Fibroblast of peridontal ligament (primary cell): Measurements from ENCODE around the gene PPIP5K1.
"Not testable (repeated sequence)": the region's sequence is repeated elsewhere in the genome, so short reads cannot be mapped to it uniquely, and the experiment has no call there.

ENCODE experiments used
- DNase-seq: peaks from one replicate; pipeline ENCODE4 v3.0.0-alpha.2; 2010; ENCODE audit errors: extremely low read depth

Gene PPIP5K1

GRCh38 chr15:43589778-43590466 is at the start of gene PPIP5K1:
TSS of gene PPIP5K1 (minus strand) at chr15:43590208. CDS start at chr15:43584504, 5,704 bp downstream.
- DNase-seq, result not testable (repeated sequence)

GRCh38 chr15:43638464-43639204 is 48.6 kb upstream of the PPIP5K1 start:
- DNase-seq, result not testable (repeated sequence)

GRCh38 chr15:43626937-43627336 is 36.9 kb upstream of the PPIP5K1 start:
- not testable (repeated sequence) for DNase-seq

GRCh38 chr15:43625106-43625505 is 35.1 kb upstream of the PPIP5K1 start:
- DNase-seq, result peak; percentile 64

- not testable (repeated sequence) for DNase-seq
Measured at GRCh38 chr15:43622068-43622799, 32.2 kb upstream of the PPIP5K1 start.

GRCh38 chr15:43618700-43619099 is 28.7 kb upstream of the PPIP5K1 start, which contains the start of gene STRC:
TSS of gene STRC (minus strand) at chr15:43618800. CDS start at chr15:43618722, 78 bp downstream.
- not testable (repeated sequence) for DNase-seq

GRCh38 chr15:43617750-43618149 is 27.7 kb upstream of the PPIP5K1 start:
- DNase-seq, result not testable (repeated sequence)

- not testable (repeated sequence) for DNase-seq
Measured at GRCh38 chr15:43602233-43602632, 12.2 kb upstream of the PPIP5K1 start.

- DNase-seq, result not testable (repeated sequence)
Measured at GRCh38 chr15:43600200-43600599, 10.2 kb upstream of the PPIP5K1 start.

GRCh38 chr15:43599131-43599530 is 9.1 kb upstream of the PPIP5K1 start:
- DNase-seq, result not testable (repeated sequence)

- DNase-seq, result not testable (repeated sequence)
Measured at GRCh38 chr15:43593328-43594190, 3.6 kb upstream of the PPIP5K1 start, which contains the start of gene CKMT1B. TSS of gene CKMT1B (plus strand) at chr15:43594027. CDS start at chr15:43594219, 192 bp downstream.

GRCh38 chr15:43592841-43593240 is 2.8 kb upstream of the PPIP5K1 start:
- not testable (repeated sequence) for DNase-seq

- DNase-seq, result not testable (repeated sequence)
Measured at GRCh38 chr15:43574607-43575006, 15.4 kb downstream of the PPIP5K1 start.

- not testable (repeated sequence) for DNase-seq
Measured at GRCh38 chr15:43566615-43567014, 23.4 kb downstream of the PPIP5K1 start.

- not testable (repeated sequence) for DNase-seq
Measured at GRCh38 chr15:43563793-43564192, 26.2 kb downstream of the PPIP5K1 start.

GRCh38 chr15:43562753-43563152 is 27.3 kb downstream of the PPIP5K1 start:
- DNase-seq, result not testable (repeated sequence)

- DNase-seq, result peak; percentile 39
Measured at GRCh38 chr15:43552986-43553385, 37.0 kb downstream of the PPIP5K1 start.

GRCh38 chr15:43552256-43552655 is 37.8 kb downstream of the PPIP5K1 start:
- no peak for DNase-seq

GRCh38 chr15:43550527-43551363 is 39.3 kb downstream of the PPIP5K1 start:
- peak; percentile 96 for DNase-seq

GRCh38 chr15:43547539-43547938 is 42.5 kb downstream of the PPIP5K1 start:
- DNase-seq, result no peak
